Uterus (tissue), 4 donors: Measurements from ENCODE around the gene TMPRSS11D. TPM values are rescaled to one million over a fixed set of nuclear protein-coding genes. Genes with fewer than 3 reads are reported as not detected.
A peak's percentile ranks its signal among the peaks of the same experiment; 100 is the strongest.

Experiments used
- DNase-seq, 2 donors: peaks; one replicate each; pipeline ENCODE4 v3.0.0-alpha.2; 2019 to 2020
- H3K27ac ChIP-seq, 2 donors: fragments of 200-600 bp; sonication (generic); 1 replicate in 1 of 2; 2 replicates in 1 of 2; pipeline ENCODE4 v1.5.1; 2016 to 2018
- H3K27me3 ChIP-seq, 2 donors: fragments of 200-600 bp; sonication (generic); one replicate each; pipeline ENCODE4 v1.5.1; 2018 to 2019; ENCODE audit warnings: control low read depth in 1 of 2
- H3K36me3 ChIP-seq, 2 donors: fragments of 200-600 bp; sonication (generic); one replicate each; pipeline ENCODE4 v1.5.1; 2019; ENCODE audit warnings: control low read depth in 1 of 2
- H3K4me1 ChIP-seq, 2 donors: fragments of 200-600 bp; sonication (generic); one replicate each; pipeline ENCODE4 v1.5.1; 2018 to 2019; ENCODE audit warnings: control low read depth in 1 of 2
- H3K4me3 ChIP-seq, 2 donors: fragments of 200-600 bp; sonication (generic); 1 replicate in 1 of 2; 2 replicates in 1 of 2; pipeline ENCODE4 v1.5.1; 2018 to 2019; ENCODE audit warnings: mild to moderate bottlenecking in 1 of 2
- H3K9me3 ChIP-seq, 2 donors: fragments of 200-600 bp; sonication (generic); one replicate each; pipeline ENCODE4 v1.5.1; 2019; ENCODE audit warnings: control low read depth in 1 of 2
- CTCF ChIP-seq, 4 experiments: fragments of 200-600 bp in 2 of 4; fragments of 450-650 bp in 2 of 4; sonication (generic) in 2 of 4; IDR thresholded peaks; one replicate each; pipeline ENCODE4 v1.5.1; 2016 to 2019; ENCODE audit warnings: antibody characterized with exemption in 4 of 4, mild to moderate bottlenecking in 2 of 4, moderate library complexity in 1 of 4
- POLR2A ChIP-seq, 2 donors: fragments of 450-650 bp; IDR thresholded peaks; one replicate each; pipeline ENCODE4 v1.6.1; 2016; ENCODE audit warnings: antibody characterized with exemption in 2 of 2, mild to moderate bottlenecking in 1 of 2, moderate library complexity in 1 of 2
- intact Hi-C: fragments of 100-400 bp; cut with DNase I; formaldehyde crosslinking; loops from one replicate; pipeline ENCODE4 v1.15.1; 2023; ENCODE audit warnings: low total_unique reads
- total RNA-seq, 4 donors: library from RNA; depleted of rRNA in 3 of 4; stranded (reverse); fragments of >200 nt in 3 of 4; gene quantifications; one replicate each; pipeline versions ENCODE4 v1.1.0 to v1.2.4, GENCODE V29; 2014 to 2023
- donor health status: DM: yes; HTN: yes; CAD: no.

Gene TMPRSS11D
- total RNA-seq, 4 donors from 2014 or later = not detected

GRCh38 chr4:67874986-67875385 is 8.8 kb downstream of the TMPRSS11D start:
- no peak for TF ChIP-seq POLR2A (IDR thresholded peaks at IDR 0.05)
- no peak for TF ChIP-seq CTCF (IDR thresholded peaks at IDR 0.05)
- Histone ChIP-seq H3K4me3 (no peak overlapping the region), H3K27me3 (no peaks in the 10 kb centered on the region), H3K36me3 (no peaks in the 10 kb centered on the region), H3K9me3 (no peaks in the 10 kb centered on the region), H3K27ac (no peak overlapping the region), H3K4me1 (no peaks in the 10 kb centered on the region)
- DNase-seq = no peak
- intact Hi-C loops = no loop called here

- TF ChIP-seq CTCF (IDR thresholded peaks at IDR 0.05) (no peak), POLR2A (IDR thresholded peaks at IDR 0.05) (no peak)
- H3K27me3 ChIP-seq = no peaks in the 10 kb centered on the region
- no peak for DNase-seq
- H3K27ac ChIP-seq = no peak overlapping the region
- no peaks in the 10 kb centered on the region for H3K9me3 ChIP-seq
- H3K4me3 ChIP-seq = no peak overlapping the region
- H3K36me3 ChIP-seq = no peaks in the 10 kb centered on the region
- intact Hi-C loops = no loop called here
- no peaks in the 10 kb centered on the region for H3K4me1 ChIP-seq
Measured at GRCh38 chr4:67873116-67873515, 10.7 kb downstream of the TMPRSS11D start.

- H3K4me3 ChIP-seq = no peak overlapping the region
- no peaks in the 10 kb centered on the region for H3K27me3 ChIP-seq
- intact Hi-C loops = no loop called here
- no peak for DNase-seq
- no peaks in the 10 kb centered on the region for H3K36me3 ChIP-seq
- no peaks in the 10 kb centered on the region for H3K4me1 ChIP-seq
- no peak overlapping the region for H3K27ac ChIP-seq
- no peaks in the 10 kb centered on the region for H3K9me3 ChIP-seq
- TF ChIP-seq POLR2A (IDR thresholded peaks at IDR 0.05) = no peak
- peak in 1 of 4 experiments; percentile 4 for TF ChIP-seq CTCF (IDR thresholded peaks at IDR 0.05)
Measured at GRCh38 chr4:67871867-67872266, 11.9 kb downstream of the TMPRSS11D start.

GRCh38 chr4:67869580-67870190 is 14.1 kb downstream of the TMPRSS11D start:
- no peaks in the 10 kb centered on the region for H3K36me3 ChIP-seq
- TF ChIP-seq CTCF (IDR thresholded peaks at IDR 0.05) (no peak), POLR2A (IDR thresholded peaks at IDR 0.05) (no peak)
- no peak overlapping the region for H3K4me3 ChIP-seq

GRCh38 chr4:67861513-67861912 is 22.3 kb downstream of the TMPRSS11D start:
- intact Hi-C loops = no loop called here
- Histone ChIP-seq H3K9me3 (no peaks in the 10 kb centered on the region), H3K4me3 (no peak overlapping the region), H3K36me3 (no peaks in the 10 kb centered on the region), H3K27ac (no peak overlapping the region), H3K27me3 (no peaks in the 10 kb centered on the region), H3K4me1 (no peaks in the 10 kb centered on the region)
- no peak for DNase-seq
- TF ChIP-seq CTCF (IDR thresholded peaks at IDR 0.05) = no peak
- no peak for TF ChIP-seq POLR2A (IDR thresholded peaks at IDR 0.05)

More at GRCh38 chr4:67869580-67870190, 14.1 kb downstream of the TMPRSS11D start:
- Histone ChIP-seq H3K27ac (no peak overlapping the region), H3K9me3 (no peaks in the 10 kb centered on the region), H3K4me1 (no peaks in the 10 kb centered on the region), H3K27me3 (no peaks in the 10 kb centered on the region)
- intact Hi-C loops = no loop called here
- DNase-seq = no peak
